NCI-H2171 (cell line): ENCODE results near the gene AP5Z1.

ENCODE experiments used
- DNase-seq: peaks from one replicate; lab custom pipeline; 2025; lab: John Stamatoyannopoulos, UW

AP5Z1 gene

DNA sequence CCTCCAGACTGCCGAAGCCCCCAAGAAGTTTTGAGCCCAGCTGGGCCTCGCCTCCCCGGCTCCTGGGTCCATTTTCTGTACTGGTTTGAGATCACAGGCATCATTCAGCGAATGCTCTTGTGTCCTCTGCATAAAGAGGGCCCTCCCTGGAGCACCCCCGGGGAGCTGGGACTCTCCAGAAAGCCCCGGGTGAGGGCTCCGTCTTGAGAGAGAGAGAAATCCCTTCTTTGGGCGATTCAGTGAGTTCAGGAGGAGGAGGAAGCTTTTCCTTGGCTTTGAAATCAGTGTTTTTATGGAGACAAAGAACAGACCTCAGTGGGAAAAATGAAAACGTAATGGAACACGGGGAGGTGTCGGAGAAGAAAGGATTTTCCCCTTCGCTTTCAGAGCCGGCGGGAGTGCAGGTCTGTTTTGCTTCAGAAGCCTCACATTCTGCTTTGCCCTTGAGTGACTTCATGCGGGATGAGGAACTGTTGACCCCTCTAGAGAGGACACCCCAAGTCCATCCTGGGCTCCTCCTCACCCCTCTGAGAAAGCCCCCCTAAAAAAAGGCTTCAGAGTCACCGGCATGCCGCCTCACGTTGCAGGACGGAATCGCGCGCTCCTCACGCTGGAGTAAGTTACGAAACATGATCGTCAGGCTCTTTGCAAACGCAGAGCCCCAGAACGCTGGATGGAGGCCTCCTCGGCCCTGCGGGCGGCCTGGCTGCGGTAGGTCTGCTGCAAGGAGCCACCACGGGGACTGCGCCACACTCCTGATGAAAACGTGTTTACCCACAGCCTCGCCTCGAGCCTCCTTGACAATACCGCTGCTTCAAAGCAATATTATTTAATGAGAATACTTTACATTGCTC lies 8.5 kb upstream of the AP5Z1 start:
- DNase-seq, result no peak

DNA sequence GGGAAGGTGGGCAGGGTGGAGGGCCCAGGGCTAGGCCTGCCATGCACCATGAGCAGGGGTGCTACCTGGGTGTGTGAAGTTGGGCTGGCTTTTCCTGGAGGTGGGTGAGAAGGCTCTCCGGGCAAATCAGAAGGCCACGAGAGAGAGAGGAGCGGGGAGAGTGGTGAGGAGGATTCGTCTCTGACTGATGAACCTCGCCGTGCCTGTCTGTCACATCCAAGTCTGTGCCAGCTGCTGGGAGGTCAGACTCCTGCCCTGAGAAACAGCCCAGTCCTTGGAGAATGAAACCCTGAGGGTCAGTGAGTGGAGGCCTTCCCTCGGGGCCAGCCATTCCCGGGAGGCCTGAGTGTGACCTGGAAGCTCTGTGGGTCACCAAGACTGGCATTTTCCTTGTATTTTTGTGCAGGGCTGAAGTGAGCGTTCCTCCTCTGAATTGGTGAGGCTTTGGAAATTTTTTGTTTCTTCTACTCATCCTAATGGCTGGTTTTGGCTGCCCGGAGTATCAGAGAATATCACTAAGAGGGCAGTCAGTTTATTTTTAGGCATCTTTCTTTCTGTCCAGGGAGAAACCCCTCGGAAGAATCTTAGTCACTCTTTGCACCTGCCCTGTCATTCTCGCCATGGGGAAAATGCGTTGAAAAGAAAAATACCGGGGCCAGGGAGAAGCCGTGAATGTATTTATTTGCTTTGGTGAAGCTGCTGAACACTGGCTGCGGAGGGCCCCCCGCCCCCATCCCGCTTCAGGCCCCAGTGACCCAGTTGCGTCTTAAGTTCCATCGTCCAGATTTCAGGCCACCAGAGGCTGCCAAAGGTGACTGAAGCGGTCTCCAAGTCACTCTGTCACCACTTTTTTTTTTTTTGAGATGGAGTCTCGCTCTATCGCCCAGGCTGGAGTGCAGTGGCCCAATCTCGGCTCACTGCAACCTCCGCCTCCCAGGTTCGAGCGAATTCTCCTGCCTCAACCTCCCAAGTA lies 6.5 kb upstream of the AP5Z1 start:
- DNase-seq, result no peak

DNA sequence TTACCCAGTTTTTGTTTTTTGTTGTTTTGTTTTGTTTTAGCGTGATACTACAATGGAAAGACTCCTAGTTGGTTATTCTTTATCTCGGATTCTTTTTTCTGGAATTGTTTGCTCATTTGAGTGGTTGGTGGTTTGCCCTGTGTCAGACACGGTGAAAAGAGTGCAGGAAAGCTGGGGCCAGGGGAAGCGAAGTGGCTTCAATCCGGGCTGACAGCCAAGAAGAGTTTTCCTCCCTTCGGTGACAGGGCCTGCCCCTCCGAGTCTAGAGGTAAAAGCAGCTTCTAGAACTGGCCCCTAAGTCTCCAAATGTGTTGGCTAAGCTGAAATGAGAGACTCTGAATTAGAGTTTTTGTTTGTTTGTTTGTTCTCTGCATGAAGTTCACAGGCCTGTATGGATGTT lies 5.7 kb upstream of the AP5Z1 start:
- DNase-seq, result no peak

DNA sequence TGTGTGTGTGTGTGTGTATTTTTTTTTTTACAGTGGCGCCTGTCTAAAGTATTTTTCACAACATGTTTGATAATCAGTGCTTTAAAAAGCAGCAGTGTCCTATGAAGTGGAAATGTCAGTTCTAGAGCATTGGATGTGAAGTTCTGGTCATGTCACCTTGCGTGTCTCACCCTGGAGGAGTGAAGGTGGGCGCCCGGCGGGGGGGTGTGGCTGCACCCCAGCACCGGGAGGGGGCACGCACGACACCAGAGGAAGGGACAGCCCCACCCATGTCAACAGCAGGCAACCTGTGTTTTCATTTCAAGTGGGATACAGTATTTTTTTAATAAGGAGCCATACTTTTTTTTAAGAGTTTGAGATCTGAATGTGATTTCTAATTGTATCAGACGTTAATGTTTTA lies 4.5 kb upstream of the AP5Z1 start:
- DNase-seq, result no peak

DNA sequence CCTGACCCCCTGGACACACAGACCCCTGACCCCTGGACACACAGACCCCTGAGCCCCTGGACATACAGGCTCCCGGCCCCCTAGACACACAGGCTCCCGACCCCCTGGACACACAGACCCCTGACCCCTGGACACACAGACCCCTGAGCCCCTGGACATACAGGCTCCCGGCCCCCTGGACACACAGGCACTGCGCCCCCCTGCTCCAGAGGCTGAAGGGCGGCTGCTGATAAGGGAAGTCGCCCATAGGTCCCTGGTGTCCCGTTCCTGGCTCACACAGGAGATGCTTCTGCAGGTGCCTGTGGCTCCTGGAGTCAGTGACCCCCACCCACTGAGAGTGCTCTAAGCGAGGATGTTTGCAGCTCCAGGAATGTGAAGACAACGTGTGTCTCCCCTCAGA lies 3.7 kb upstream of the AP5Z1 start:
- DNase-seq, result no peak

DNA sequence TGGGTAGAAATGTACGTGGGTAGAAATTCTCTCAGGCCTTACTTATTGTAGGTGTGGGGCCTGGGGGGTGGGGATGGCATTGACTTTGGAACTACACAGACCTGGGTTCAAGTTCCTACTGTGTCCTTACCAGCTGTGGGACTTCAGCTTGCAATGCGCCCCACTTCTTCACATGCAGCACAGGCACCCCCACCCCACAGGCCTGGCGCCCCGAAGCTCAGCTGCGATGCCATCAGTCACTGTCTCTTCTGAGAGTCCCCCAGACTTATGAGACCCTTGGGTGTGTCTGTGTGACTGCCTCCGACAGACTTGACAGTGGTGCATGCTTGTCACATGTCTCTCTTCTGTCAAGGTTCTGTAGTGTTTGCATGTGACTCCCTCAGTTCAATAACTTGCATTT lies 3.1 kb upstream of the AP5Z1 start:
- no peak for DNase-seq

DNA sequence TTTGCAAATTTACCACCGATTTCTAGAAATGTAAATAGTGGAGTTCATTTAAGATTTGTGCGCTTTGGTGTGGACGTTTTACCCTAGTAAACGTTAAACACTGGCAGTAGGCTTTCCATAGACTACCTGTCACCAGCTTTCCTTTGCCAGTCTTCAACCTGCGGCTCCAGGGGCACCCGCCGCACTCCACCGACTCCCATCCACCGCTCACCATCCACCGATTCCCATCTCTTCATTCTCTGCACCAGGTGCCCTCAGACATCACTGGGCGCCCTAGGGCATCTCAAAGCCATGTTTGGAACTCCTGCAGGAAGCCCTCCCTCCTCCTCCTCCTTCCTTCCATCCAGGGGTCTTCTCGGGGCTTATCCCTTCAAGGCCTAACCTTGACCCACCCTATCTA lies 1.4 kb upstream of the AP5Z1 start:
- DNase-seq, result no peak

DNA sequence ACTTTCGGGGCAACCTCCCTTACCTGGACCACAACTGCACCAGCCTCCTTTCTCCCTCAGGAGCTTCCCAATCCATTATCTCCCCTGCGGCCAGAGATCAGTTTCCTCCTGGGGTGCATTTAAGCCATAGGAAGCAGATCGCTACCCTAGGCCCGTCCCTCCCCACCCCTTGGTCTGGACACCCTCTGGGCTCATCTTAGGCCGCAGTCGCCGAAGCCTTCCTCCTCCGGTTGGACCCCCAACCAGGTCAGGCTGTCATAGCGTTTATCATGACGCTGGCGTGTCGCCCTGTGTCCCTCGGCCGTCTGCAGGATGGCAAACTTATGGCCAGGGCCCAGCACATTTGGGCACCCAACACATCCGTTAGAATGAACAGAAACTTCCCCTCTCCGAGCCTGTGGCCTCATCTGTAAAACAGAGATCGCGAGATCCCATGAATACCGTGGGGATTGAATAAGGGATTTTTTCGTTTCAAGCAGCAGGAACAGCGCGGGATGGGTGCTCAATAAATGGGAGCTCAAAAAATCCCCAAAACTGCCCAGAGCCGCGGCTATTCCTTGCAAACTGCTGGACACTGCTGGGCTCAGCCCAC lies 669 bp upstream of the AP5Z1 start:
- DNase-seq, result no peak

DNA sequence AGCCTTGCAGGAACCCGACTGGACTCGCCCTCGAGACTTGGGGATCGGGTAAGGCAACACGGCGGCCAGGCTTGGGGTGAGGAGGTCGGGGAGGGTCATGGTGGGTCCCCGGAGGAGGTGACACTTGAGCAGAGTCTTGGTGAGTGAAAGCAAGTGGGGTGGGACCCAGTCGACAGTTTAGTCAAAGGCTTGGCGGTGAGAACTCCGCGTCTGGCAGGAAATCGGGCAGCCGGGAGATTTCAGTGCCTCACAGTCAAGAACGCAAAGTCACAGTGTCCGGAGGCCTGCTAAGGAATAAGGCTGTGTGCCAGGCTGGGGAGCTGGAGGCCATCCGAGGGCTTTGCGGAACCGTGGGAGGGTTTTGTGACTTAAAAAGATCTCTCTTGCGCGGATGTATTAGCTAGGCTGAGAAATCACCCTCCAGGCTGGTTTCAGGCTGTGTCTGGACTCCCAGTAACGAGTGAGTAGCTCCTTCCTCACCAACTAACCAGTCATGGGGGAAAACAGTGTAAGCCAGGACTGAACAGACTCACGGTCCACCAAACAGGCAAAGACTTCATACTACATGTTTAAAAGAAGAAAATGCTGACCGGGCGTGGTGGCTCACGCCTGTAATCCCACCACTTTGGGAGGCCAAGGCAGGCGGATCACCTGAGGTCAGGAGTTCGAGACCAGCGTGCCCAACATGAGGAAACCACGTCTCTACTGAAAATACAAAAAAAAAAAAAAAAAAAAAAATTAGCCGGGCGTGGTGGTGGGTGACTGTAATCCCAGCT lies 613 bp downstream of the AP5Z1 start:
- no peak for DNase-seq

DNA sequence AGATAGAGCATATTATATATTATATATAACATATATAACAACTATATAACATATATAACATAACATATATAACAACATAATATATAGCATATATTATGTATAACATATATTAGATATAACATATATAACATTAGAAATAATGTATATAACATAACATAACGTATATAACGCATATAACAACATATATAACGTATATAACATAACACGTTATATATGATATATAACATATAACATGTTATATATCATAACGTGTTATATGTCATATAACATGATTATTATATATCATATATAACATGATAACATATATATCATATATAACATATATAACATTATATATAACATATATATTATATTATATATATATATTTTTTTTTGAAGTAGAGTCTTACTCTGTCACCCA lies 3.7 kb downstream of the AP5Z1 start:
- no peak for DNase-seq

DNA sequence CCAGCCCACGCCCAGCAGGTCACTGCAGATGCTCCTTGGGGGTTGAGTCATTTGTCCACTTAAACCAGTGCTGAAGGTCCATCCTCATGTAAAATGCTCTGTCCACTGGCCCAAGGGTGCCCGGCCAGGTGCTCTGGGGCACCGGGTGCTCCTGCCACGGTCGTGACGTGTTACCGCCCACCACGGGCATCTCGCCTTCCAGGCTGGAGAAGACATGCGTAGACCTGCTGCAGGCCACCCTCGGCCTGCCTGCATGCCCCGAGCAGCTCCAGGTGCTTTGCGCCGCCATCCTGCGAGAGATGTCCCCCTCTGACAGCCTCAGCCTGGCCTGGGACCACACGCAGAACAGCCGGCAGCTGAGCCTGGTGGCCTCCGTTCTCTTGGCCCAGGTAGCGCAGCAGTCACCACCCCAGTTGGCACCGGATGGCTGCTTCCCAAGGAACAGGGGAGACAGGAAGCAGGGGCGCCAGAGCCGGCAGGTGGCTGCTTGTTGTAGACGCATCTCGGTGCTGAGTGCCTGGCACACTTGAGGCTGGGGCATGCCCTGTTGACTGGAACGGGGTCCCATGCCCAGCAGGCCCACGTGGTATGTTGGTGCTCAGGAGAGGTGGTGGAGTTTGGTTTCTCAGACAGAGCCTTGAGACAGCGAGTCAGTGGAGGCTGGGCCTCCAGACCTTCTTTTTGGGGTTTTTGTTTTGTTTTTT lies 6.1 kb downstream of the AP5Z1 start:
- no peak for DNase-seq

DNA sequence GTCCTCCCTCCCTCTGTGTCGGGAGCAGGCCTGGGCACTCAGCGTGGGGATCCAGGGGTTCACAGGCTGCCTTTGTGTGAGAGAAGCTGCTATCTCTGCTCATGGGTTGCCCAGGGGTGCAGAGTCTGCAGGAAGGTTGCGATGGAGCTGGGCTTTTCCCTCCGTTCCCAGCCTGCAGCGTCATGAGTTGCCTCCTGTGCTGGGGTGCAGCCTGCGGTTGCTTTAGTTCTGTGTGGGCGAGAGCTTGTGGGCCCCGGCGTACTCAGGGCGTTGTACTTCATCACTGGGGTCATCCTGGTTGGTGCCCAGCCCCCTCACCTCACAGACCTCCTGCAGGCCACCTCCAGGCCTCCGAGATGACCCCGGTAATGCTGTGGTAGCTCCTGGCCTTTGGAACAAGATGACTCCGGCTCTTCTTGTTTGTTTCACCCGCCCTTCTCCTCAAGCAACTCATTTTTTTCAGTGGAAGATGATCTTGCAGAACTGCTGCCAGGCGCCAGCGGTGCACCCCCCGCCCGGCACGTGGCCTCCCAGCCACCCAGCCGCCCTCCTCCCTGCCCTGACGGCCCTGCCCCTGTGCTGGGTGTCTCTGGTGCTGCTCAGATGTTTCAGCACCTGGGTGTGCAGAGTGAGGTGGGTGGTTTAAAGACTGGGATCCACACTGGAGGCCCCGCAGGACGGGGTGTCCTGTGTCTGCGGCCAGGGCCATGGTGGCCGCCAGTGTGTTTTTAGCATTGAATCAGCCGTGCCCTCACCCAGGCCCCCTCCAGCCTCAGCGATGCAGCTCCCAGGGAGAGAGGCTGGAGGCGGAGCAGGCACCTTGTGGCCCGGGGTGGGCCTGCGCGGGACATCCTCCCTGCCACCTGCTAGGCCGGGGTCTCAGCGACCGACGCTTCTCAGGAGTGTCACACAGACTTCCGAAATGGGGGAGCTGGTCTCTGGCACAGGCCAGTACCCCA lies 7.2 kb downstream of the AP5Z1 start:
- no peak for DNase-seq

DNA sequence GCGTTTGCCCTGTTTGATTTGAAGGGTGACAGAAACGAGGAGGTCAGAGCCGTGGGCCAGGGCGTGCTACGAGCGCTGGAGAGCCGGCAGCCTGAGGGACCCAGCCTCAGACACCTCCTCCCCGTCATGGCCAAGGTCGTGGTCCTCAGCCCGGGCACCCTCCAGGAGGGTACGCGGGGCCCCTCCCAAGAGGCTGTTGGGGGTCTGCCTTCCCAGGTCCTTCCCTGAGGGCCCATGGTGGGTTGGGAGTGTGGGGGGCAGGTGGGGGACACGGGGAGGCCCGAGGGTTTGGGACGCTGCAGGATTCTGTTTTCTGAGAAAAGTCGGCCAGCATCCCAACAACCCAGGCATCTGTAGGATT lies 7.8 kb downstream of the AP5Z1 start:
- DNase-seq, result no peak

DNA sequence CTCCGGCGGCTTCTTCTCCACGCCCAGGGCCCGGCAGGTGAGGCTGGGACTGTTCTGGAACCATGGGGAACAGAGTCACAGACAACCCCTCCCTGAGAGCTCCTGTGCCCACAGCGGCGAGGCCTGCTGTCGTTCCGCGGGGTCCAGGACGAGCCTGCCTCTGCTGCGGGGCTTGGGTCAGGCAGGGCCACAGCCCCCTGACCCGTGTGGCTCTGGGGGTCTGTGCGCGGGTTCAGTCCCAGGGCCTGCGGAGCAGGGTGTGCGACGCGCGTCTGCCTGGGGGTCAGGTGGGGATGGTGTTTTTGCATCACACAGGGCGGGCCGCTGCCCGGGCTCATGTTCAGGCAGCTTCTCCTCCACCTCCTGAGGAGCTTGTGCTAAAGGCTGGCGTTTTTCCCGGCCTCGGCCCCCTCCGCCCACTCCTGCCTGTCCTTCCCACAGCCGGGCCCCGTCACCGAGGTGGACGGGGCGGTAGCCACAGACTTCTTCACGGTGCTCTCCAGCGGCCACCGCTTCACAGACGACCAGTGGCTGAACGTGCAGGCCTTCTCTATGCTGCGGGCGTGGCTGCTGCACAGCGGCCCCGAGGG lies 8.4 kb downstream of the AP5Z1 start:
- DNase-seq, result no peak

DNA sequence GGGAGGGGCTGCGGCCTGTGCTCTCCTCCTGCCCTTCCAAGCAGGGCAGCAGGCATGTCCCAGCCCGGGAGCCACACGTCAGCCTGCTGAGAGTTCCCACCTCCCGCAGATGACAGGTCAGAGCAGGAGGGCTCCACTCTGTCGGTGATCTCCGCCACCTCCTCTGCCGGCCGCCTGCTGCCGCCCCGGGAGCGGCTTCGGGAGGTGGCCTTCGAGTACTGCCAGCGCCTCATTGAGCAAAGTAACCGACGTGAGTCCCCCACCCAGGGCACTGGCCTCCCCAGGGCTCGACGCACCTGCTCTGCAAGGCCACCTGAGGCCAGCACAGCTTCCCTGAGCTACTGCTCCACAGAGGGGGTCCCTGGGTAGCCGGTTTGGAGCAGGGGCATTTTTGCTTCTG lies 9.4 kb downstream of the AP5Z1 start:
- DNase-seq, result no peak

DNA sequence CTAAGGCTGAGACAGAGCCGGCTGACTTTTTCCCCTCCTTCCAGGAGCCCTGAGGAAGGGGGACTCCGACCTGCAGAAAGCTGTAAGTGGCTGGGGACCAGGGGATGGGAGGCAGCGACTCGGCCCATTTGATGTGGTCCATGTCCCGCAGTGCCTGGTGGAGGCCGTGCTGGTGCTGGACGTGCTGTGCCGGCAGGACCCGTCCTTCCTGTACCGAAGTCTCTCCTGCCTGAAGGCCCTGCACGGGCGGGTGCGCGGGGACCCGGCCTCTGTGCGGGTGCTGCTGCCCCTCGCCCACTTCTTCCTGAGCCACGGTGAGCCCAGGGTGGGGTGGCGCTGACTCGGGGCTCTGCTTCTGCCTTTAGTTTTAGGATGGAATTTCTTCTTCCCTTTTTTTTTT lies 9.9 kb downstream of the AP5Z1 start:
- no peak for DNase-seq

DNA sequence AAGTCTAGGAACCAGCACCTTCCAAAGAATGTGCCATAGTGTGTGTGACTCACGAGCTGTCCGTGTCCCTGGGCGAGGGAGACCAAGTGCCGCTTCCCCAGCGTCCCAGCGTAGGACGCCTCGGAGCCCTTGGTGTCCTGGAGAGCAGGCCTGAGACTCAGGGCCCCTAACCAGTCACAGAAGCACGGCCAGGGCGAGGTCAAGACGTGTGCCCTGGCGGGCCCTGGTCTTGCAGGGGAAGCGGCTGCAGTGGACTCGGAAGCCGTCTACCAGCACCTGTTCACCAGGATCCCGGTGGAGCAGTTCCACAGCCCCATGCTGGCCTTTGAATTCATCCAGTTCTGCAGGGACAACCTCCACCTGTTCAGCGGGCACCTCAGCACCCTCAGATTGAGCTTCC lies 10.6 kb downstream of the AP5Z1 start:
- no peak for DNase-seq

DNA sequence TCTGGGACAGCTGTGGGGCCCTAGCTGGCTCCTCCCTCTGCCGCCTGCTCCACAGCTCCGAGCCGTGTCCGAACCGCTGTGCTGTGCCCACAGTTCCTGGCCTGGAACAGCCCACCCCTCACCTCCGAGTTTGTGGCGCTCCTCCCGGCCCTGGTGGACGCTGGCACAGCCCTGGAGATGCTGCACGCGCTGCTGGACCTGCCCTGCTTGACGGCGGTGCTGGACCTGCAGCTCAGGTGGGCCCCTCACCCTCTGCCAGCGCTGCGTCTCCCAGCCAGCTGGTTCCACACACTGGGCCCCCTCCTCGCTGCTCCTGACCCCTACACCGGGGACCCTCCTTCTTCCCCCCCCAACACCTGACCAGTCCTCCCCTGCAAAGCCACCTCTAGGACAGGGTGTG lies 12.1 kb downstream of the AP5Z1 start:
- no peak for DNase-seq

DNA sequence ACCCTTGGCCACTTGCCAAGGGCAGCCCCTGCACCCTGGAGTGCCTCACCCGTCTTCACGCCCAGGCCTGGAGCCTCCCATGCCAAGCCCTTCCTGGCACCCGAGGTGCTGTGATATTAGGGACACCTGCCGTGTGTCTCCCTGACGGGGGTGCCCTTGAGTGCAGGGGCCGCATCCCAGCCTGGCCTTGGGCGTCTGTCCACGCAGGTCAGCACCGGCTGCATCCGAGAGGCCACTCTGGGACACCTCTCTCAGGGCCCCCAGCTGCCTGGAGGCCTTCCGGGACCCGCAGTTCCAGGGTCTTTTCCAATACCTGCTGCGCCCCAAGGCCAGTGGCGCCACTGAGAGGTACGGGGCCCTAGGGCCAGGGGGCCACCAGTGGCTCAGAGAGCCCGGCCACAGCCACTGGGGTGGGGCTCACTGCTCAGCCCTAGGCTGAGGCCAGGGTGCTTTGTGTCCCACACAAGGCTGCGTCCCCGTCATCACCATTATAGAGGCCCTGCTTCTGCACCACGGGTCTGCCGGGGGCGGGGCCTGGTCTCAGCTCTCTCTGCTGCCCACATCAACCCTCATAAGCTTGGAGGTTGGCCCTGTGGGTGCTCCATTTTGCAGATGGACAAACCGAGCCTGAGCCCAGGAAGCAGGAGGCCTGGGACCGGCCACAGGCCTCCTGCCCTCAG lies 12.7 kb downstream of the AP5Z1 start:
- no peak for DNase-seq
